Measurements from ENCODE around the gene ANAPC10. TPM values are rescaled to one million over a fixed set of nuclear protein-coding genes. Genes with fewer than 3 reads are reported as not detected.
A peak's percentile ranks its signal among the peaks of the same experiment; 100 is the strongest.

ANAPC10 gene
- total and polyA plus RNA-seq, 4 donors: 17.8 to 53.7 (median 21.6) TPM

DNA sequence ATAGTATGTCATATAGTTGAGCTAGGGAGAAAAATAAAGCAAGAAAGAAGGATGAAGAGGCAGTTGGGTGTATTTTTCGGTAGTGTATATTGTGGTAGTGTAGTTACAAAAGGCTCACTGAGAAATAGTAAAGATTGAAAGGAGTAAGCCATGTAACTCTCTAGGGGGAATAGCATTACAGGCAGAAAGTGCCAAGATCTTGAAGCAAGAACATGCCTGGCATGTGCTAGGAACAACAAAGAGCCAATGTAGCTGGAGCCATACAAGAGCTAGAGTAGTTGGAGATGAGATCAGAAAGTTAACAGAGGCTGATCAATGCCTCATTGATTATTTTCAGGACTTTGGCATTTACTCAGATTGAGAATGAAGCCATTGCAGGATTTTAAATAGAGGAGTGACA is 3.1 kb upstream of the ANAPC10 start:
- H3K36me3 ChIP-seq (ENCODE audit: control insufficient read depth in 4 of 4, insufficient read depth in 4 of 4, low read length in 4 of 4): peaks cover 0 to 9% (median 3%) of the 10 kb centered on the region in 4 donors
- H3K4me1 ChIP-seq (ENCODE audit: control insufficient read depth in 5 of 5, insufficient read depth in 5 of 5, low read length in 5 of 5): peaks cover 2 to 23% (median 13%) of the 10 kb centered on the region in 5 donors
- DNase-seq (no peak), ATAC-seq (ENCODE audit: insufficient read depth, low FRiP score) (no peak)
- no peak overlapping the region for H3K27ac ChIP-seq (ENCODE audit: low read depth in 1 of 2, low read length in 1 of 2)
- 94 to 99% methylated on average over 1 of the region's 1 CpG for WGBS, 2 donors
- no peak overlapping the region for H3K9ac ChIP-seq (ENCODE audit: insufficient read depth in 1 of 2, low read length in 2 of 2)
- H3K4me3 ChIP-seq: no peak overlapping the region
- TF ChIP-seq, protein P1, sequence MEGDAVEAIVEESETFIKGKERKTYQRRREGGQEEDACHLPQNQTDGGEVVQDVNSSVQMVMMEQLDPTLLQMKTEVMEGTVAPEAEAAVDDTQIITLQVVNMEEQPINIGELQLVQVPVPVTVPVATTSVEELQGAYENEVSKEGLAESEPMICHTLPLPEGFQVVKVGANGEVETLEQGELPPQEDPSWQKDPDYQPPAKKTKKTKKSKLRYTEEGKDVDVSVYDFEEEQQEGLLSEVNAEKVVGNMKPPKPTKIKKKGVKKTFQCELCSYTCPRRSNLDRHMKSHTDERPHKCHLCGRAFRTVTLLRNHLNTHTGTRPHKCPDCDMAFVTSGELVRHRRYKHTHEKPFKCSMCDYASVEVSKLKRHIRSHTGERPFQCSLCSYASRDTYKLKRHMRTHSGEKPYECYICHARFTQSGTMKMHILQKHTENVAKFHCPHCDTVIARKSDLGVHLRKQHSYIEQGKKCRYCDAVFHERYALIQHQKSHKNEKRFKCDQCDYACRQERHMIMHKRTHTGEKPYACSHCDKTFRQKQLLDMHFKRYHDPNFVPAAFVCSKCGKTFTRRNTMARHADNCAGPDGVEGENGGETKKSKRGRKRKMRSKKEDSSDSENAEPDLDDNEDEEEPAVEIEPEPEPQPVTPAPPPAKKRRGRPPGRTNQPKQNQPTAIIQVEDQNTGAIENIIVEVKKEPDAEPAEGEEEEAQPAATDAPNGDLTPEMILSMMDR (IDR thresholded peaks at IDR 0.05; ENCODE audit: control extremely low read depth, extremely low read depth): no peak
- no peaks in the 10 kb centered on the region for H3K9me3 ChIP-seq (ENCODE audit: control insufficient read depth in 4 of 4, insufficient read depth in 3 of 4, low read length in 3 of 4)
- no peaks in the 10 kb centered on the region for H3K27me3 ChIP-seq (ENCODE audit: control insufficient read depth in 3 of 3, insufficient read depth in 3 of 3, low read length in 2 of 3)

DNA sequence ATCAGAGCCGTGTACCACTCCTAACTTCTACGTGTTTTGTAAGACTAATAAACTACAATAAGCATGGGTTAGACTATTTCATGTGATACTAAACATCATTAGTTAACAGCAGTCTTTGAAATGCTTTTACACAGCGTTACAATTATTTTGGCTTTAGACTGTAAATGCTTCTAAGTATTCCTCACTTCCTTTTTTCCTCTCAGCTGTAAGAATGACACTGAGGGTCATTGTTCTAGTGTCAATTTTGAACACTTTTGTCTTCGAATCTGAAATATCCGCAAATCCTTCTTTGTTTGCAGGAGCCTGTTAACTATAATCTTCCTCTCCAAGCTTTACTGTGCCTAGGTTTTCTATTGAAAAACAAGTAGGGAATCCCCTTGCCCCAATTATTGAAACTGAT is 1.7 kb upstream of the ANAPC10 start:
- Histone ChIP-seq H3K27me3 (ENCODE audit: control insufficient read depth in 3 of 3, insufficient read depth in 3 of 3, low read length in 2 of 3) (no peaks in the 10 kb centered on the region), H3K9me3 (ENCODE audit: control insufficient read depth in 4 of 4, insufficient read depth in 3 of 4, low read length in 3 of 4) (peaks cover 0 to 3% (median 0%) of the 10 kb centered on the region in 4 donors), H3K4me1 (ENCODE audit: control insufficient read depth in 5 of 5, insufficient read depth in 5 of 5, low read length in 5 of 5) (peaks cover 2 to 23% (median 13%) of the 10 kb centered on the region in 5 donors), H3K9ac (ENCODE audit: insufficient read depth in 1 of 2, low read length in 2 of 2) (peak overlapping the region; percentile 93 to 96), H3K27ac (ENCODE audit: low read depth in 1 of 2, low read length in 1 of 2) (no peak overlapping the region), H3K4me3 (no peak overlapping the region), H3K36me3 (ENCODE audit: control insufficient read depth in 4 of 4, insufficient read depth in 4 of 4, low read length in 4 of 4) (peaks cover 0 to 13% (median 8%) of the 10 kb centered on the region in 4 donors)
- TF ChIP-seq, protein P1 (IDR thresholded peaks at IDR 0.05; ENCODE audit: control extremely low read depth, extremely low read depth): no peak
- ATAC-seq (ENCODE audit: insufficient read depth, low FRiP score) (no peak), DNase-seq (peak in 2 of 3 donors; percentile 5 to 19)
- 18 to 22% methylated on average over 5 of the region's 5 CpGs for WGBS, 2 donors

DNA sequence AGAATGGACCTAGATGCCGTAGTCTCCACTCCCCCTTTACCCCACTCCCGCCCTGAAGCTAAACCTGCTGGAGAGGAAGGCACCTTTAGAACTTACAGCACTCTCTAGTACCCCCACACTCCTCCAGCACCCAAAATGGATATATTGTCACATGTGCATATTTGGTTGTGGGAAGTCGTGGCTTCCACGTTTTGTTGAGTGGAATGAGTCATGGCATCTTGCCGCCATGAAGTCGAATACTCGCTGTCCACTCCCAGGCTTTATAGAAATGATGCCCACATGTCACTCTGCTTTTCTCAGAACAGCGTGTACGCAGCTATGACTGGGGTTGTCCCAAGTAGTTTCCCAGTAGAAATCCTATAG is 660 bp upstream of the ANAPC10 start:
- Histone ChIP-seq H3K36me3 (ENCODE audit: control insufficient read depth in 4 of 4, insufficient read depth in 4 of 4, low read length in 4 of 4) (peaks cover 1 to 22% (median 15%) of the 10 kb centered on the region in 4 donors), H3K4me1 (ENCODE audit: control insufficient read depth in 5 of 5, insufficient read depth in 5 of 5, low read length in 5 of 5) (peaks cover 2 to 23% (median 13%) of the 10 kb centered on the region in 5 donors), H3K9me3 (ENCODE audit: control insufficient read depth in 4 of 4, insufficient read depth in 3 of 4, low read length in 3 of 4) (peaks cover 0 to 7% (median 3%) of the 10 kb centered on the region in 4 donors), H3K4me3 (peak overlapping the region; percentile 85), H3K27ac (ENCODE audit: low read depth in 1 of 2, low read length in 1 of 2) (peak overlapping the region; percentile 78 to 98), H3K27me3 (ENCODE audit: control insufficient read depth in 3 of 3, insufficient read depth in 3 of 3, low read length in 2 of 3) (no peaks in the 10 kb centered on the region), H3K9ac (ENCODE audit: insufficient read depth in 1 of 2, low read length in 2 of 2) (peak overlapping the region; percentile 93 to 96)
- TF ChIP-seq, protein P1 (IDR thresholded peaks at IDR 0.05; ENCODE audit: control extremely low read depth, extremely low read depth): no peak
- 0 to 1% methylated on average over 9 of the region's 9 CpGs for WGBS, 2 donors
- ATAC-seq (ENCODE audit: insufficient read depth, low FRiP score) (peak; percentile 50), DNase-seq (peak in 2 of 3 donors; percentile 63 to 68)

DNA sequence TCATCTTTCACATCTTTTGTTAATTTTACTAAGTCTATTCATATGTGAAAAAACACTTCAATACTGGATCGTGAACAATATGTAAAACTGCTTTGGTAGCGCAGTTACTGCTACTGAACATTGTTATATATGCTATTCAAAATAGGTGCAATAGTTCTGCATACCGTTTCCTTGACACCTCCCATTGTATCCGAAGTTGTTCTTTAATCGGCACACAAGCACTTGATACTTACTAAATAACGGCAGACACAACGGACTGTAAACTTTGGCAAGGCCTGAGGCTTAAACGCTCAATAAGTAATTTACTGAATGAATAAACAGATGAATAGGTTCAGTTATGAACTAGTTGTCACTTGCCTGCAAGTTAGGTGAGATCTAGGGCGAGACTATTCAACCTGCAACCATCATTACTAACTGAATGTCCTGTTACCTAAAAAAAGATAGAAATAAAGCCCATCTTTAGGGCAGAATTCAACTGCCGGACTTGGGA is 620 bp downstream of the ANAPC10 start:
- WGBS, 2 donors: 9% methylated on average over 10 of the region's 10 CpGs
- ATAC-seq (ENCODE audit: insufficient read depth, low FRiP score): no peak
- Histone ChIP-seq H3K4me1 (ENCODE audit: control insufficient read depth in 5 of 5, insufficient read depth in 5 of 5, low read length in 5 of 5) (peaks cover 2 to 23% (median 13%) of the 10 kb centered on the region in 5 donors), H3K9ac (ENCODE audit: insufficient read depth in 1 of 2, low read length in 2 of 2) (peak overlapping the region; percentile 93 to 96), H3K27ac (ENCODE audit: low read depth in 1 of 2, low read length in 1 of 2) (peak overlapping the region; percentile 78 to 98), H3K9me3 (ENCODE audit: control insufficient read depth in 4 of 4, insufficient read depth in 3 of 4, low read length in 3 of 4) (peaks cover 0 to 10% (median 3%) of the 10 kb centered on the region in 4 donors), H3K36me3 (ENCODE audit: control insufficient read depth in 4 of 4, insufficient read depth in 4 of 4, low read length in 4 of 4) (peaks cover 7 to 32% (median 21%) of the 10 kb centered on the region in 4 donors), H3K4me3 (peak overlapping the region; percentile 87), H3K27me3 (ENCODE audit: control insufficient read depth in 3 of 3, insufficient read depth in 3 of 3, low read length in 2 of 3) (no peaks in the 10 kb centered on the region)
- no peak for DNase-seq
- TF ChIP-seq, protein P1 (IDR thresholded peaks at IDR 0.05; ENCODE audit: control extremely low read depth, extremely low read depth): no peak

Data from lung (tissue), 12 donors.